Endothelial cell of umbilical vein (primary cell): ENCODE measurements around the gene CDC42SE2. TPM values are rescaled to one million over a fixed set of nuclear protein-coding genes. Genes with fewer than 3 reads are reported as not detected.

Experiments
- BruUV-seq: library from RNA; stranded (reverse); fragments of 400-500 nt; replicated peaks from 2 replicates; lab custom pipeline; 2021; lab: Mats Ljungman, UMichigan
- CTCF ChIA-PET: fragments of 300-600, 350-600 bp; sonication (Branson Sonifier 250); formaldehyde crosslinking; loops from one replicate; lab custom pipeline; 2021; ENCODE audit warnings: antibody characterized with exemption, inconsistent platforms; lab: Charles Lee
- POLR2A ChIA-PET: fragments of 300-600, 350-600 bp; sonication (Branson Sonifier 250); formaldehyde crosslinking; loops from one replicate; lab custom pipeline; 2021; ENCODE audit warnings: antibody characterized with exemption, inconsistent platforms; lab: Charles Lee
- DNase-seq: peaks from one replicate; pipeline ENCODE4 v3.0.0-alpha.2; 2011; ENCODE audit warnings: low read depth, low spot score
- FAIRE-seq: peaks from 2 replicates; lab custom pipeline; 2011; peaks lifted over from hg19 to GRCh38; lab: Jason Lieb, UNC
- H2AFZ ChIP-seq: 2 replicates; pipeline ENCODE4 v1.6.0; 2012; ENCODE audit warnings: low read depth, low read length, control low read depth, inconsistent platforms
- H3K27ac ChIP-seq: 2 replicates; pipeline ENCODE4 v1.5.1; 2011; ENCODE audit warnings: low read depth, mild to moderate bottlenecking, control low read depth, low read length, moderate library complexity; ENCODE audit not compliant: insufficient read depth
- H3K27me3 ChIP-seq, 2 experiments: 2 replicates each; pipeline versions ENCODE4 v1.6.0 to v1.6.1; 2011; ENCODE audit warnings: low read length in 2 of 2, mixed read lengths in 1 of 2; ENCODE audit not compliant: control insufficient read depth in 2 of 2, insufficient read depth in 2 of 2
- H3K36me3 ChIP-seq, 2 experiments: 2 replicates in 1 of 2; 3 replicates in 1 of 2; pipeline ENCODE4 v1.5.1; 2011; ENCODE audit warnings: low read length in 2 of 2, mild to moderate bottlenecking in 1 of 2, moderate library complexity in 1 of 2; ENCODE audit not compliant: control insufficient read depth in 2 of 2, insufficient read depth in 2 of 2; ENCODE audit errors: extremely low read depth in 1 of 2
- H3K4me1 ChIP-seq: 3 replicates; pipeline ENCODE4 v1.5.1; 2011; ENCODE audit warnings: mild to moderate bottlenecking, low read length; ENCODE audit not compliant: control insufficient read depth, insufficient read depth; ENCODE audit errors: extremely low read depth
- H3K4me2 ChIP-seq: 2 replicates; pipeline ENCODE4 v1.6.1; 2011; ENCODE audit warnings: low read length, control low read depth, mixed read lengths; ENCODE audit not compliant: insufficient read depth
- H3K4me3 ChIP-seq, 3 experiments: fragments of 200-600 bp in 1 of 3; sonication (generic), shearing (Covaris generic) in 1 of 3; replicated peaks in 1 of 3; 2 replicates each; pipeline ENCODE4 v1.5.1; 2011 to 2016; ENCODE audit warnings: control low read depth in 3 of 3, low read length in 3 of 3, mild to moderate bottlenecking in 2 of 3, inconsistent platforms in 1 of 3, low read depth in 1 of 3, moderate library complexity in 1 of 3; ENCODE audit not compliant: insufficient read depth in 1 of 3
- H3K79me2 ChIP-seq: 2 replicates; pipeline ENCODE4 v1.6.0; 2012; ENCODE audit warnings: low read length, inconsistent platforms; ENCODE audit not compliant: control insufficient read depth, insufficient read depth
- H3K9ac ChIP-seq: replicated peaks from 2 replicates; pipeline ENCODE3; 2011; ENCODE audit warnings: low read length, control low read depth; ENCODE audit not compliant: insufficient read depth; ENCODE audit errors: extremely low read depth
- H3K9me1 ChIP-seq: replicated peaks from 3 replicates; pipeline ENCODE4 v1.6.0; 2011; ENCODE audit warnings: mild to moderate bottlenecking, low read length; ENCODE audit not compliant: control insufficient read depth, insufficient read depth; ENCODE audit errors: extremely low read depth
- H3K9me3 ChIP-seq: replicated peaks from 2 replicates; pipeline ENCODE4 v1.5.1; 2012; ENCODE audit warnings: low read length, inconsistent platforms; ENCODE audit not compliant: control insufficient read depth, insufficient read depth
- H4K20me1 ChIP-seq: replicated peaks from 2 replicates; pipeline ENCODE3; 2011; ENCODE audit warnings: mild to moderate bottlenecking, low read length; ENCODE audit not compliant: control insufficient read depth, insufficient read depth; ENCODE audit errors: extremely low read depth
- CTCF ChIP-seq, 2 donors: IDR thresholded peaks; 1 replicate in 1 of 2; 2 replicates in 1 of 2; pipeline ENCODE4 v1.5.1; 2011; ENCODE audit warnings: low read length in 2 of 2, mild to moderate bottlenecking in 2 of 2, moderate library complexity in 2 of 2, control low read depth in 1 of 2, inconsistent platforms in 1 of 2, low read depth in 1 of 2; ENCODE audit not compliant: insufficient read depth in 1 of 2; ENCODE audit errors: extremely low read depth in 1 of 2
- EZH2 ChIP-seq: IDR thresholded peaks from 2 replicates; pipeline ENCODE4 v1.6.1; 2012; ENCODE audit warnings: borderline replicate concordance, low read depth, mild to moderate bottlenecking, moderate library complexity, low read length, inconsistent platforms; ENCODE audit not compliant: severe bottlenecking
- GATA2 ChIP-seq: IDR thresholded peaks from 2 replicates; pipeline ENCODE4 v1.7.0; 2011; ENCODE audit warnings: low read depth, mild to moderate bottlenecking, moderate library complexity, mixed read lengths, low read length; ENCODE audit not compliant: insufficient read length, insufficient read depth
- MAX ChIP-seq: IDR thresholded peaks from 2 replicates; pipeline ENCODE4 v1.6.1; 2011; ENCODE audit not compliant: insufficient read depth, insufficient read length
- POLR2A ChIP-seq: IDR thresholded peaks from 2 replicates; pipeline ENCODE4 v1.6.1; 2012; ENCODE audit warnings: low read depth, mild to moderate bottlenecking, control low read depth, low read length
- dilution Hi-C: fragments of 300-500 bp; cut with MboI; formaldehyde crosslinking; loops from one replicate; pipeline ENCODE4 v1.15.0; 2019; ENCODE audit warnings: low sequenced_read_pairs; ENCODE audit not compliant: extremely low pct_ligation_motif_present
- intact Hi-C: fragments of 100-400 bp; cut with micrococcal nuclease; formaldehyde crosslinking; loops from one replicate; pipeline ENCODE4 v1.10.0; 2022
- polyA plus RNA-seq, 4 experiments: library from polyadenylated mRNA; depleted of rRNA in 3 of 4; stranded (reverse) in 3 of 4; unstranded in 1 of 4; fragments of >200 nt; gene quantifications; 2 replicates each; pipeline versions ENCODE4 v1.2.1 to v1.2.3, GENCODE V29; 2011 to 2012; ENCODE audit warnings: missing spikeins in 1 of 4
- total RNA-seq: library from RNA; stranded (reverse); gene quantifications from 2 replicates; pipeline ENCODE4 v1.2.3, GENCODE V29; 2021

The CDC42SE2 gene
- total and polyA plus RNA-seq, 2 donors (not counting 3 experiments of a cell fraction or from before 2014, with no cell fraction given), result 14.7 to 21.9 TPM

GRCh38 chr5:131305138-131305689 lies 41.4 kb downstream of the CDC42SE2 start:
- ChIA-PET POLR2A (interaction anchor here (0.7 kb wide), 1 partner anchor 287 kb away, joined by 3 read pairs; no protein-coding TSS in a partner anchor), CTCF (no interaction called here)
- no peak overlapping the region for H3K4me3 ChIP-seq
- no peak for DNase-seq
- no peaks in the 10 kb centered on the region for H3K9me1 ChIP-seq
- no peaks in the 10 kb centered on the region for H4K20me1 ChIP-seq
- H3K27me3 ChIP-seq, result no peaks in the 10 kb centered on the region
- H3K27ac ChIP-seq, result no peak overlapping the region
- H3K79me2 ChIP-seq, result peaks cover 29% of the 10 kb centered on the region
- no peak overlapping the region for H3K4me2 ChIP-seq
- H2AFZ ChIP-seq, result no peak overlapping the region
- H3K4me1 ChIP-seq, result no peaks in the 10 kb centered on the region
- no peak for FAIRE-seq
- H3K36me3 ChIP-seq, result no peaks in the 10 kb centered on the region
- no peak overlapping the region for H3K9ac ChIP-seq
- intact Hi-C loops, result no loop called here
- no TSS peak for BruUV-seq
- TF ChIP-seq POLR2A, result no peak
- no peak for TF ChIP-seq CTCF (IDR thresholded peaks at IDR 0.05; ENCODE audit: extremely low read depth in 1 of 2, insufficient read depth in 1 of 2, low read depth in 1 of 2, low read length in 2 of 2)
- dilution Hi-C loops, result no loop called here
- no peaks in the 10 kb centered on the region for H3K9me3 ChIP-seq

- H3K9me1 ChIP-seq, result no peaks in the 10 kb centered on the region
- H3K4me1 ChIP-seq, result no peaks in the 10 kb centered on the region
- ChIA-PET POLR2A (no interaction called here), CTCF (no interaction called here)
- H3K27ac ChIP-seq, result no peak overlapping the region
- H3K4me2 ChIP-seq, result no peak overlapping the region
- intact Hi-C loops (no loop called here), dilution Hi-C loops (no loop called here)
- H4K20me1 ChIP-seq, result no peaks in the 10 kb centered on the region
- no peak overlapping the region for H3K9ac ChIP-seq
- no peaks in the 10 kb centered on the region for H3K27me3 ChIP-seq
- DNase-seq (no peak), FAIRE-seq (no peak)
- H3K79me2 ChIP-seq, result peaks cover 29% of the 10 kb centered on the region
- no peaks in the 10 kb centered on the region for H3K36me3 ChIP-seq
- no peak overlapping the region for H2AFZ ChIP-seq
- TF ChIP-seq MAX (no peak), GATA2 (no peak), CTCF (IDR thresholded peaks at IDR 0.05; ENCODE audit: extremely low read depth in 1 of 2, insufficient read depth in 1 of 2, low read depth in 1 of 2, low read length in 2 of 2) (no peak), EZH2 (no peak)
- H3K9me3 ChIP-seq, result no peaks in the 10 kb centered on the region
- no TSS peak for BruUV-seq
- H3K4me3 ChIP-seq, result no peak overlapping the region
These were observed 42.1 kb downstream of the CDC42SE2 start for GRCh38 chr5:131305906-131306305.
